Common myeloid progenitor, CD34-positive (primary cell): ENCODE results near the gene CDC26.
"Not testable (repeated sequence)": the region's sequence is repeated elsewhere in the genome, so short reads cannot be mapped to it uniquely, and the experiment has no call there.

Experiments used
- CTCF ChIA-PET: fragments of 350-600 bp; sonication (Branson Sonifier 250); formaldehyde crosslinking; loops from one replicate; lab custom pipeline; 2021; ENCODE audit warnings: antibody characterized with exemption; lab: Charles Lee
- POLR2A ChIA-PET: fragments of 350-600 bp; sonication (Branson Sonifier 250); formaldehyde crosslinking; loops from one replicate; lab custom pipeline; 2021; ENCODE audit warnings: antibody characterized with exemption; lab: Charles Lee
- DNase-seq, 3 donors: peaks; one replicate each; pipeline versions ENCODE4 v3.0.0 to v3.0.0-alpha.2; 2013
- H3K27ac ChIP-seq, 2 experiments: 1 replicate in 1 of 2; 2 replicates in 1 of 2; pipeline ENCODE4 v1.7.0; 2013; ENCODE audit warnings: inconsistent platforms in 2 of 2, low read length in 2 of 2, mild to moderate bottlenecking in 2 of 2, low read depth in 1 of 2, moderate library complexity in 1 of 2; ENCODE audit not compliant: severe bottlenecking in 2 of 2, insufficient read depth in 1 of 2, poor library complexity in 1 of 2
- H3K27me3 ChIP-seq, 5 experiments: replicated peaks in 2 of 5; 1 replicate in 3 of 5; 2 replicates in 2 of 5; pipeline versions ENCODE4 v1.6.1 to v1.7.0; 2013; ENCODE audit warnings: low read length in 4 of 5, mild to moderate bottlenecking in 2 of 5, moderate library complexity in 2 of 5, inconsistent platforms in 1 of 5; ENCODE audit not compliant: insufficient read depth in 5 of 5, control insufficient read depth in 4 of 5
- H3K36me3 ChIP-seq, 4 experiments: 1 replicate in 2 of 4; 2 replicates in 2 of 4; pipeline versions ENCODE4 v1.6.1 to v1.7.0; 2013; ENCODE audit warnings: low read length in 3 of 4, control low read depth in 1 of 4, mild to moderate bottlenecking in 1 of 4; ENCODE audit not compliant: control insufficient read depth in 4 of 4, insufficient read depth in 4 of 4
- H3K4me1 ChIP-seq, 4 experiments: 1 replicate in 3 of 4; 2 replicates in 1 of 4; pipeline versions ENCODE4 v1.6.1 to v1.7.1; 2013; ENCODE audit warnings: low read length in 3 of 4, mild to moderate bottlenecking in 3 of 4, control low read depth in 1 of 4, inconsistent platforms in 1 of 4, moderate library complexity in 1 of 4; ENCODE audit not compliant: control insufficient read depth in 4 of 4, insufficient read depth in 4 of 4; ENCODE audit errors: control extremely low read depth in 1 of 4
- H3K4me3 ChIP-seq, 7 experiments: 1 replicate in 4 of 7; 2 replicates in 3 of 7; pipeline versions ENCODE4 v1.5.1 to v1.7.0; 2013; ENCODE audit warnings: mild to moderate bottlenecking in 7 of 7, low read length in 6 of 7, moderate library complexity in 6 of 7, inconsistent platforms in 2 of 7, low read depth in 2 of 7, control low read depth in 1 of 7; ENCODE audit not compliant: insufficient read depth in 4 of 7, control insufficient read depth in 1 of 7; ENCODE audit errors: extremely low read depth in 1 of 7
- H3K9me3 ChIP-seq, 5 experiments: 1 replicate in 4 of 5; 2 replicates in 1 of 5; pipeline versions ENCODE4 v1.6.1 to v1.7.1; 2013; ENCODE audit warnings: low read length in 4 of 5, mild to moderate bottlenecking in 2 of 5, inconsistent platforms in 1 of 5, low read depth in 1 of 5, moderate library complexity in 1 of 5; ENCODE audit not compliant: control insufficient read depth in 4 of 5, insufficient read depth in 2 of 5; ENCODE audit errors: control extremely low read depth in 1 of 5
- WGBS: methylation state at CpG from one replicate; pipeline ENCODE4 v1.1.5; 2013; ENCODE audit not compliant: insufficient coverage; 5-methylcytosine and 5-hydroxymethylcytosine counted together

CDC26 gene

DNA sequence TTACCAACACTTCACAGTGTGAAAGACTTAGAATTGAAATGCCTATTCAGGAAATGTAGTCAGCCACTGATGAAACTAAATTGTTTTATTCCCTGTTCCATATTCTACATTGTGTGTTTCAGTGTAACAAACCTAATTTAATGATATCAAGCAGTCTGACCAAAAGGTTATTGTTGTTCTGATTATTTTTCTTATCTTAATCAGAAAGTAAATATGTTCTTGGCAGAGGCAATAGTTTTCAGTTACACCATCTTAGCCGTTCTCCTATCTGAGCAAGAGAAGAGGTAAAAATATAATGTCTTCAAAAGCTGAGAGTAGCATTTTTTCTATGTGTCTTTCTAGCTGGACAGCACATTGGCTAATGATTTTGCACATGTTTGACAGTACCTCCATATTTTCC is 17.1 kb downstream of the CDC26 start:
- Histone ChIP-seq H3K27ac (no peak overlapping the region), H3K27me3 (no peaks in the 10 kb centered on the region), H3K4me3 (no peak overlapping the region), H3K4me1 (no peaks in the 10 kb centered on the region), H3K36me3 (peaks cover 0 to 24% (median 5%) of the 10 kb centered on the region in 4 experiments), H3K9me3 (no peaks in the 10 kb centered on the region)
- CTCF ChIA-PET, result interaction anchor here (1.3 to 1.5 kb wide), 2 partner anchors 9 to 12 kb away, joined by 3 read pairs; no protein-coding TSS in a partner anchor
- WGBS, result 100% methylated on average over 1 of the region's 1 CpG
- POLR2A ChIA-PET, result no interaction called here
- DNase-seq, result no peak

DNA sequence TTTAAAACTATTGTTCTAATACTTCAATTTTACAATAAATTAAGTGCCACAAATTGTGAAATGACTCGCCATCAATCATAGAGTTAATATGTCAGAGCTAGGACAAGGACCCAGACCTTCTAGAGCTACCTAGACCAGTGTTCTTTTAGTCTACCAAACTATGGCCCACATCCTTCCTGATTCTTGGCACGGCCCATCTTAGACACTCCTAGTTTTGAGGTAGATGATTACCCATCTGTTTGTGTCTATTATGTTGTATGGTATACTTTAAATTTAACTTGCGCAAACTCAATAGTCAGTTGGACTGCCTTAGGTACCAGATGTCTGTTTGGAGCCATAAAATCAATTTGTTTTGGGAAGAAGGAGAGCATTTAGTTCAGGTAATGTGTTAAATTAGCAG is 17.5 kb downstream of the CDC26 start:
- H3K9me3 ChIP-seq, result no peaks in the 10 kb centered on the region
- ChIA-PET POLR2A (no interaction called here), CTCF (interaction anchor here (1.3 to 1.5 kb wide), 2 partner anchors 9 to 12 kb away, joined by 3 read pairs; no protein-coding TSS in a partner anchor)
- H3K27ac ChIP-seq, result no peak overlapping the region
- peaks cover 0 to 24% (median 5%) of the 10 kb centered on the region in 4 experiments for H3K36me3 ChIP-seq
- 100% methylated on average over 1 of the region's 3 CpGs for whole genome bisulfite sequencing
- H3K4me3 ChIP-seq, result no peak overlapping the region
- DNase-seq, result no peak
- H3K4me1 ChIP-seq, result no peaks in the 10 kb centered on the region
- H3K27me3 ChIP-seq, result no peaks in the 10 kb centered on the region

DNA sequence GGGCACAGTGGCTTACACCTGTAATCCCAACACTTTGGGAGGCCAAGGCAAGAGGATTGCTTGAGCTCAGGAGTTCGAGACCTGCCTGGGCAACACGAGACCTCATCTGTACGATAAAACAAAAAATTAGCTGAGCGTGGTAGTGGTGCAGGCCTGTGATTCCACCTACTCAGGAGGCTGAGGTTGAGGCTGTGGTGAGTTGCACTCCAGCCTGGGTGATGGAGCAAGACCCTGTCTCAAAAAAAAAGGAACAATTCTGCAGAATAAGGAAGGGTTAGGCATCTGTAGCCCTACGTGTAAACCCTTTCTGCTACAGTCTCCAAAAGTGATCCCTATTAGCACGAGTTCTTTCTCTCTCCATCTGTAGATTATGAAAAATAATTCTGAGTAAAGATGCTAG is 19.9 kb downstream of the CDC26 start:
- POLR2A ChIA-PET, result no interaction called here
- Histone ChIP-seq H3K36me3 (peaks cover 0 to 22% (median 5%) of the 10 kb centered on the region in 4 experiments), H3K4me3 (no peak overlapping the region), H3K4me1 (no peaks in the 10 kb centered on the region), H3K9me3 (peaks cover 0 to 4% (median 3%) of the 10 kb centered on the region in 5 experiments), H3K27ac (no peak overlapping the region), H3K27me3 (no peaks in the 10 kb centered on the region)
- CTCF ChIA-PET, result interaction anchor here (1.0 to 1.5 kb wide), 2 partner anchors 19 to 304 kb away, joined by 3 to 4 read pairs; no protein-coding TSS in a partner anchor
- 96% methylated on average over 4 of the region's 6 CpGs for WGBS
- peak in 2 of 3 donors; percentile 8 to 11 for DNase-seq

DNA sequence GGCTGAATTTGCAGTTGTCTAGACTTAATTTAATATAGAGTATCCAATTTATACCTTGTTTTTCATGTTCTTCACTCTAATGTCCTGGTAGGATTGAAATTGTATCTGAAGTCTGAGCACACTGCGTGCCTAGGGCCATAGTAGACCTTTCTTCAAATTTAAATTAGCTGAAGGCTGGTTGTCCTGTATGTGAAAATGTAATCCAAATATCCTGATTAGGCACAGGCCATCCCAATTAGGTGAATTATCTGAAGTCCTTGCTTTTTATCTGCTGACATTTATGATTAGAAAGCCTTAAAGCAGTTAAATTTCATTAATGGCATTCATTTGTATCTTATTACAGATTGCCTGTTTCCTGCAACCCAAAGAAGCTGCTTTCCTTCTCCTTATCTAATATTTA is 20.4 kb downstream of the CDC26 start:
- no peak for DNase-seq
- H3K27ac ChIP-seq, result no peak overlapping the region
- WGBS, result 86% methylated on average over 1 of the region's 1 CpG
- H3K4me3 ChIP-seq, result no peak overlapping the region
- CTCF ChIA-PET, result interaction anchor here (1.0 to 1.5 kb wide), 3 partner anchors 10 to 305 kb away, joined by 3 to 4 read pairs (median 4); no protein-coding TSS in a partner anchor
- peaks cover 0 to 17% (median 3%) of the 10 kb centered on the region in 4 experiments for H3K36me3 ChIP-seq
- H3K27me3 ChIP-seq, result no peaks in the 10 kb centered on the region
- peaks cover 0 to 4% (median 3%) of the 10 kb centered on the region in 5 experiments for H3K9me3 ChIP-seq
- H3K4me1 ChIP-seq, result no peaks in the 10 kb centered on the region
- POLR2A ChIA-PET, result no interaction called here

DNA sequence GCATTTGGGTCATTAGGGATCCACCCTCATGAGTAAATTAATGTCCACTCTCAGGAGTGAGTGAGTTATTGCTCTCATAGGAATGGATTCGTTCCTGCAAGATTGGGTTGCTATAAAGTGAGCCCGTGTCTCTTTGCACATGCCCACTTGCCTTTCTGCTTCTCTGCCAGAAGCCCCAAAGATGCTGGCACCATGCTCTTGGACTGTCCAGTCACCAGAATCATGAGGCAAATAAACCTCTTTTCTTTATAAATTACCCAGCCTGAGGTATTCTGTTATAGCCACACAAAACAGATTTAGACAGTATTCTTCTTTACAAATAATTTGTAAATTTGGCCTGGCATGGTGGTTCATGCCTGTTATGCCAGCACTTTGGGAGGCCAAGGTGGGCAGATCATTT is 24.6 kb downstream of the CDC26 start:
- 100% methylated on average over 2 of the region's 2 CpGs for WGBS

DNA sequence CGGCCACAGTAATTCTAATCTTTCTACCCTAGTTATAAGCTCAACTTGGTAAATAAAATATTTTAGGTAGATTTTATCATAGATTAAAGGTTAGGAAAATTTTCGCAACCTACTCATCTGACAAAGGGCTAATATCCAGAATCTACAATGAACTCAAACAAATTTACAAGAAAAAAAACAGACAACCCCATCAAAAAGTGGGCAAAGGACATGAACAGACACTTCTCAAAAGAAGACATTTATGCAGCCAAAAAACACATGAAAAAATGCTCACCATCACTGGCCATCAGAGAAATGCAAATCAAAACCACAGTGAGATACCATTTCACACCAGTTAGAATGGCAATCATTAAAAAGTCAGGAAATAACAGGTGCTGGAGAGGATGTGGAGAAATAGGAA is 25.7 kb downstream of the CDC26 start:
- H3K27ac ChIP-seq, DNase-seq, H3K27me3 ChIP-seq, H3K4me1 ChIP-seq, H3K4me3 ChIP-seq, H3K9me3 ChIP-seq, H3K36me3 ChIP-seq, POLR2A ChIA-PET: not testable (repeated sequence)
- no CpG with 5 or more reads among the region's 2 CpGs for WGBS
- CTCF ChIA-PET, result interaction anchor here (0.6 to 1.6 kb wide), 2 partner anchors 8 to 18 kb away, joined by 3 read pairs; no protein-coding TSS in a partner anchor

More for the DNA sequence above, 24.6 kb downstream of the CDC26 start:
- Histone ChIP-seq H3K27me3 (no peaks in the 10 kb centered on the region), H3K27ac (no peak overlapping the region), H3K9me3 (peaks cover 0 to 4% (median 3%) of the 10 kb centered on the region in 5 experiments), H3K36me3 (no peaks in the 10 kb centered on the region), H3K4me1 (no peaks in the 10 kb centered on the region), H3K4me3 (no peak overlapping the region)
- ChIA-PET CTCF (no interaction called here), POLR2A (no interaction called here)
- no peak for DNase-seq

DNA sequence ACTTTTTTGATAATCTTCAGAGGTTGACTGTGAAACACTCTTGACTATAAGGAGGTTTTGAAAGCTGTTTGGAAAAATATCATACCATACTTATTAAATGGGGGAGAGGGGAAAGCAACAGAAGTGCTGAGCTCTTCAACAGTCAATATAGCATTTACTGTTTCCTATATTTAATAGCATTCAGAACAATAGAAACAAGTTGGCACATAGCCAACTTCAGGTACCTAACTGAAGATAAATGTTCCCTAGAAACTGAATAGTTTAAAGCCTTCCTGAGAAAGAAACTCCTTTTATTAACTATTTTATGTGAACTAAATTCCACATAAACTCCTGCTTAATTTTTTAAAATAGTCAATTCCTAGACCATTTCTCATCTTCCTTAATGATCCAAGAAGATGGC is 27.7 kb downstream of the CDC26 start:
- peaks cover 0 to 4% (median 3%) of the 10 kb centered on the region in 5 experiments for H3K9me3 ChIP-seq
- ChIA-PET POLR2A (no interaction called here), CTCF (interaction anchor here (0.7 kb wide), 1 partner anchor 27 kb away, joined by 4 read pairs; no protein-coding TSS in a partner anchor)
- no peak overlapping the region for H3K4me3 ChIP-seq
- no peaks in the 10 kb centered on the region for H3K4me1 ChIP-seq
- no peak for DNase-seq
- H3K27ac ChIP-seq, result no peak overlapping the region
- no peaks in the 10 kb centered on the region for H3K36me3 ChIP-seq
- no peaks in the 10 kb centered on the region for H3K27me3 ChIP-seq
